Parathyroid adenoma (tissue), 2 donors: ENCODE results near the gene SWI5.

Experiments
- H2AFZ ChIP-seq: fragments of 300-600 bp; sonication (generic); one replicate; pipeline ENCODE4 v1.7.0; 2017; ENCODE audit warnings: antibody characterized with exemption, mild to moderate bottlenecking
- H3K27ac ChIP-seq: fragments of 300-600 bp; sonication (generic); one replicate; pipeline ENCODE4 v1.7.0; 2017
- H3K27me3 ChIP-seq: fragments of 300-600 bp; sonication (generic); one replicate; pipeline ENCODE4 v1.7.0; 2017; ENCODE audit warnings: low read length; ENCODE audit not compliant: control insufficient read depth, insufficient read depth
- H3K36me3 ChIP-seq: fragments of 300-600 bp; sonication (generic); one replicate; pipeline ENCODE4 v1.7.0; 2017; ENCODE audit warnings: low read length; ENCODE audit not compliant: control insufficient read depth, insufficient read depth
- H3K4me1 ChIP-seq: fragments of 300-600 bp; sonication (generic); one replicate; pipeline ENCODE4 v1.7.0; 2017; ENCODE audit warnings: control low read depth
- H3K4me2 ChIP-seq: fragments of 300-600 bp; sonication (generic); one replicate; pipeline ENCODE4 v1.7.0; 2017; ENCODE audit warnings: low read length
- H3K4me3 ChIP-seq: fragments of 300-600 bp; sonication (generic); one replicate; pipeline ENCODE4 v1.7.0; 2017; ENCODE audit warnings: low read depth, low read length
- H3K79me2 ChIP-seq: fragments of 300-600 bp; sonication (generic); one replicate; pipeline ENCODE4 v1.7.0; 2017; ENCODE audit warnings: control low read depth
- H3K9ac ChIP-seq: fragments of 300-600 bp; sonication (generic); one replicate; pipeline ENCODE4 v1.7.0; 2017; ENCODE audit warnings: mild to moderate bottlenecking
- H3K9me3 ChIP-seq: fragments of 300-600 bp; sonication (generic); one replicate; pipeline ENCODE4 v1.7.0; 2017; ENCODE audit warnings: low read length; ENCODE audit not compliant: control insufficient read depth
- TF ChIP-seq, protein P1 (sequence below): fragments of 300-600 bp; sonication (generic); IDR thresholded peaks from one replicate; pipeline ENCODE4 v1.7.0; 2017; ENCODE audit warnings: antibody characterized with exemption, mild to moderate bottlenecking
- donor health status: primary hyperparathyroidism.

The SWI5 gene

DNA sequence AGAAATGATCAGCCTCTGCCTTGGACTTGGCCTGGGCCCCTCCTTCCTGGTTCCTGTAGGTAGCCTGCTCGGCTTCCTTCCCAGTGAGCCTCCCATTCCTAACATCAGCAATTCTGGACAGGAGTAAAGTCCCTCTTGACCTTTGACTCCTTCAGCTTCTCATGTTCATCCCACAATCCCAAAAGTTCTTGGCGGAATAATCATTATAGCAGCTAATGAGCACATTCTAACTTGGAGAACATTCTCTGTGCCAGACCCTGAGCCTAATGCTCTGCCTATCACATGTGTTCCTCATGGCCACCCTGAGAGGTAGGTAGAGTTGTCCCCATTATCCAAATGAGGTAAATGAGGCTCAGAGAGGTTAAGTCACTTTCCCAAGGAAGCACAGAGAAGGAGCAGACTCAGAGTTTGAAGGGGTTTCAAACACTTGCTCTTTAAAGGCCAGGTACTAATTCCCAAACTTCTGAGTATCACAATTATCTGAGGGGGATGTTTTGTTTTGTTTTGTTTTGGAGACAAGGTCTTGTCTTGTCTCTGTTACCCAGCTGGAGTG, 21.2 kb downstream of the SWI5 start:
- TF ChIP-seq, protein P1, sequence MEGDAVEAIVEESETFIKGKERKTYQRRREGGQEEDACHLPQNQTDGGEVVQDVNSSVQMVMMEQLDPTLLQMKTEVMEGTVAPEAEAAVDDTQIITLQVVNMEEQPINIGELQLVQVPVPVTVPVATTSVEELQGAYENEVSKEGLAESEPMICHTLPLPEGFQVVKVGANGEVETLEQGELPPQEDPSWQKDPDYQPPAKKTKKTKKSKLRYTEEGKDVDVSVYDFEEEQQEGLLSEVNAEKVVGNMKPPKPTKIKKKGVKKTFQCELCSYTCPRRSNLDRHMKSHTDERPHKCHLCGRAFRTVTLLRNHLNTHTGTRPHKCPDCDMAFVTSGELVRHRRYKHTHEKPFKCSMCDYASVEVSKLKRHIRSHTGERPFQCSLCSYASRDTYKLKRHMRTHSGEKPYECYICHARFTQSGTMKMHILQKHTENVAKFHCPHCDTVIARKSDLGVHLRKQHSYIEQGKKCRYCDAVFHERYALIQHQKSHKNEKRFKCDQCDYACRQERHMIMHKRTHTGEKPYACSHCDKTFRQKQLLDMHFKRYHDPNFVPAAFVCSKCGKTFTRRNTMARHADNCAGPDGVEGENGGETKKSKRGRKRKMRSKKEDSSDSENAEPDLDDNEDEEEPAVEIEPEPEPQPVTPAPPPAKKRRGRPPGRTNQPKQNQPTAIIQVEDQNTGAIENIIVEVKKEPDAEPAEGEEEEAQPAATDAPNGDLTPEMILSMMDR = no peak

GRCh38 chr9:128298535-128299482, 22.7 kb downstream of the SWI5 start:
- no peak overlapping the region for H2AFZ ChIP-seq
- no peak overlapping the region for H3K4me2 ChIP-seq
- TF ChIP-seq, protein P1 = no peak
- no peaks in the 10 kb centered on the region for H3K9me3 ChIP-seq
- H3K4me3 ChIP-seq = no peak overlapping the region
- H3K4me1 ChIP-seq = no peaks in the 10 kb centered on the region
- H3K27me3 ChIP-seq = no peaks in the 10 kb centered on the region
- H3K79me2 ChIP-seq = no peaks in the 10 kb centered on the region
- no peak overlapping the region for H3K27ac ChIP-seq
- no peaks in the 10 kb centered on the region for H3K36me3 ChIP-seq
- no peak overlapping the region for H3K9ac ChIP-seq

More for the DNA sequence above, 21.2 kb downstream of the SWI5 start:
- Histone ChIP-seq H3K4me1 (no peaks in the 10 kb centered on the region), H3K9me3 (no peaks in the 10 kb centered on the region), H3K79me2 (no peaks in the 10 kb centered on the region), H3K4me3 (no peak overlapping the region), H3K36me3 (no peaks in the 10 kb centered on the region), H3K9ac (no peak overlapping the region), H3K27ac (no peak overlapping the region), H3K4me2 (no peak overlapping the region), H3K27me3 (no peaks in the 10 kb centered on the region), H2AFZ (no peak overlapping the region)

GRCh38 chr9:128304136-128304970, 28.3 kb downstream of the SWI5 start:
- TF ChIP-seq, protein P1 = no peak
- no peak overlapping the region for H3K9ac ChIP-seq

DNA sequence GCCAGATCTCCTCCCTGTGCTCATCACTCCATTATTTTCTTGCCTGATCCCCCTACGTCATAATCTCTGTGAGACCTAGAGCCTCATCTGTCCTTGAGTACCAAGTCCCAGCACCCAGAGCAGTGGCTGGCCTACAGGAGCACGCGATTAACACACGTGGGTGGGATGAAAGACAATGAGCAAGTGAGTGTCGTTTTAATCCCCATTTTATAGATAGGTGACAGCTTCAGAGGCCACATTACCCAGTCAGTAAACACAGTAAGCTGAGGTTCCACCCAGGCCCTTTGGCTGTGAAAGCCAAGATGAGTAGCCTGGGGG, 28.9 kb downstream of the SWI5 start:
- Histone ChIP-seq H3K4me2 (no peak overlapping the region), H3K79me2 (no peaks in the 10 kb centered on the region), H3K9ac (no peak overlapping the region), H3K4me3 (no peak overlapping the region), H3K36me3 (no peaks in the 10 kb centered on the region), H3K4me1 (no peaks in the 10 kb centered on the region), H2AFZ (no peak overlapping the region), H3K9me3 (no peaks in the 10 kb centered on the region), H3K27ac (no peak overlapping the region), H3K27me3 (no peaks in the 10 kb centered on the region)
- TF ChIP-seq, protein P1 = no peak

More at GRCh38 chr9:128304136-128304970, 28.3 kb downstream of the SWI5 start:
- Histone ChIP-seq H3K27ac (no peak overlapping the region), H3K27me3 (no peaks in the 10 kb centered on the region), H3K36me3 (no peaks in the 10 kb centered on the region), H3K4me2 (no peak overlapping the region), H3K9me3 (no peaks in the 10 kb centered on the region), H3K79me2 (no peaks in the 10 kb centered on the region), H2AFZ (no peak overlapping the region), H3K4me3 (no peak overlapping the region), H3K4me1 (no peaks in the 10 kb centered on the region)
